Subcutaneous abdominal adipose tissue (tissue), 5 donors: Measurements from ENCODE around the gene POP7.
"Not testable (repeated sequence)": the region's sequence is repeated elsewhere in the genome, so short reads cannot be mapped to it uniquely, and the experiment has no call there.

Experiments
- H3K27ac ChIP-seq: one replicate; pipeline ENCODE4 v1.7.0; 2013; ENCODE audit warnings: low read depth, mild to moderate bottlenecking, inconsistent platforms, low read length, moderate library complexity
- H3K27me3 ChIP-seq, 5 donors: one replicate each; pipeline ENCODE4 v1.7.0; 2013; ENCODE audit warnings: low read length in 5 of 5, inconsistent platforms in 1 of 5; ENCODE audit not compliant: control insufficient read depth in 5 of 5, insufficient read depth in 4 of 5
- H3K36me3 ChIP-seq, 5 donors: one replicate each; pipeline ENCODE4 v1.7.0; 2013; ENCODE audit warnings: low read length in 5 of 5; ENCODE audit not compliant: control insufficient read depth in 5 of 5, insufficient read depth in 5 of 5
- H3K4me1 ChIP-seq, 5 donors: one replicate each; pipeline ENCODE4 v1.7.0; 2013; ENCODE audit warnings: low read length in 5 of 5, mild to moderate bottlenecking in 3 of 5, moderate library complexity in 1 of 5; ENCODE audit not compliant: control insufficient read depth in 5 of 5, insufficient read depth in 5 of 5
- H3K4me3 ChIP-seq, 5 donors: one replicate each; pipeline ENCODE4 v1.7.0; 2013; ENCODE audit warnings: low read length in 5 of 5, low read depth in 1 of 5
- H3K9ac ChIP-seq, 5 donors: one replicate each; pipeline ENCODE4 v1.7.0; 2013; ENCODE audit warnings: low read length in 5 of 5, mild to moderate bottlenecking in 4 of 5, moderate library complexity in 3 of 5
- H3K9me3 ChIP-seq, 5 donors: one replicate each; pipeline ENCODE4 v1.7.0; 2013; ENCODE audit warnings: low read length in 5 of 5; ENCODE audit not compliant: control insufficient read depth in 5 of 5
- donor health status: healthy.
- donor health status: healthy.
- donor health status: healthy.
- donor health status: healthy.
- donor health status: healthy.

The POP7 gene

DNA sequence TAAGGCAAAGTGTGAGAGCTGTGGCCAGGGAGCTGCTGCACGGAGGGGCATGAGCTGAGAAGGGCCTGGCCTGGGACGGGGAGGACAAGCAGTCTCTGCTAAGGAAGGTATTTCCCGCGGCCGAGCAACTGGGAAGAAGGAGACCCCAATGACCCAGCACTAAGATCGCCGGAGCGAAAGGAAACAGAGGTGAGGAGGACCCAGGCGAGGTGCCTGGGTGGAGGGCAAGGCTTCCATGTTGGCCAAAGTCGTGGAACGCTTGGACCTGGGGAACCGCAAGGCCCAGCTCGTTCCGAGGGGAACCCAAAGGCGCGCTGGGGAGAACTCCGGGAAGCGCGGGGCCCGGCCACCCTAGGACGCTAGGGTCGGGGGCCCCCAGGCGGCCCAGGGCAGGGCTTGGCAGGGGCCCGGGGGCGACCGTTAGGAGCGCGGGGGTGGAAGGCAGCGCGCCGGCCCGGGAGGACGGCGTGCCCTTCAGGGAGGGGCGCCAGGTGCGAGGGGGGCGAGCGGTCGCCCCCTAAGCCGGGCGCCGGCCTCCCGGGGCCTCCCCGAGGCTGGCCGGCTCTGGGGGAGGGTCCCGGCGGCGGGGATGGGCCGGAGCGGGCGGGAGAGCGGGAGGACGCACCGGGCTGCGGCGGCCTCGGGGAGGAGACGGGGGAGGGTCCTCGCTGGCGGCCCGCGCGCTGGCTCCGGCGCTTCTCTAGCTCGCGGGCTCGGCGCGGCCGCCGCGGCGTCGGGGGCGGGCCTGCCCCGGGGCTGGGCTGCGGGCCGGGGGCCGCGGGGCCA is 12.4 kb upstream of the POP7 start:
- Histone ChIP-seq H3K27me3 (no peaks in the 10 kb centered on the region), H3K4me1 (peaks cover 12 to 51% (median 40%) of the 10 kb centered on the region in 5 donors), H3K4me3 (peak overlapping the region; percentile 74 to 92 (median 78)), H3K27ac (peak overlapping the region; percentile 60), H3K9me3 (no peaks in the 10 kb centered on the region), H3K9ac (peak overlapping the region; percentile 85 to 92 (median 88)), H3K36me3 (peaks cover 0 to 15% (median 9%) of the 10 kb centered on the region in 5 donors)

DNA sequence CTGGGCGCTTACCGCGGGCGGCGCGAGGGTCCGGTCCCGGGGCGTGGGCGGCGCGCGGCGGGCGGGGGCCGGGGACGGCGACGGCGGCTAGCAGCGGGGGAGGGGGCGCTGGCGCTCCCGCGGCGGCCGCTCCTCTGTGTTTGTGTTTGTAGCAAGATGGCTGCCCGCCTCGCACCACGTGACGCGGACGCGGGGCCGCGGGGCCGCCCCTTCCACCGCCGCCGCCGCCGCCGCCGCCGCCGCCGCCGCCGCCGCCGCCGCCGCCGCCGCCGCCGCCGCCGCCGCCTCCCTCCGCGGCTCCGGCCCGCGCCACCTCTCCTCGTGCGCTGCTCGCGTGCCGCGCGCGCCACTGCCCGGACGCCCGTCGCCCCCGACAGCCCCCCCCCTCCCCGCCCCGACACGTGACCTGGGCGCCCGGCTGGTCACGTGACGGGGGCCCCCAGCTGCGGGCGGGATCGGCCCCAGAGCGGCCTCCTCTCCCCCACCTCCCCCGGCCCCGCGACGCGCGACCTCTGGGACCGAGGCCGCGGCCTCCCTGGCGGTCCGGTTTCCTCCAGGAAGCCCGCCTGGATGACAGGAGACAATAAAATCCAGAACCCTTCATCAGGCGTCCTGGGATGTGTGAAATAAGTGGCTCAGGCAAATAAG is 11.7 kb upstream of the POP7 start, which contains the start of gene GIGYF1:
GIGYF1 (minus strand) TSS at position 153 of the 648 bp plus-strand sequence. CDS start 6,012 bp downstream, outside the sequence.
- Histone ChIP-seq H3K9me3 (no peaks in the 10 kb centered on the region), H3K9ac (peak within 1 kb of the TSS; percentile 85 to 92 (median 88)), H3K36me3 (peaks cover 0 to 8% (median 4%) of the 10 kb centered on the region in 5 donors), H3K27me3 (no peaks in the 10 kb centered on the region), H3K4me1 (peaks cover 12 to 44% (median 36%) of the 10 kb centered on the region in 5 donors), H3K4me3 (peak within 1 kb of the TSS; percentile 74 to 92 (median 78)), H3K27ac (peak within 1 kb of the TSS; percentile 60)

DNA sequence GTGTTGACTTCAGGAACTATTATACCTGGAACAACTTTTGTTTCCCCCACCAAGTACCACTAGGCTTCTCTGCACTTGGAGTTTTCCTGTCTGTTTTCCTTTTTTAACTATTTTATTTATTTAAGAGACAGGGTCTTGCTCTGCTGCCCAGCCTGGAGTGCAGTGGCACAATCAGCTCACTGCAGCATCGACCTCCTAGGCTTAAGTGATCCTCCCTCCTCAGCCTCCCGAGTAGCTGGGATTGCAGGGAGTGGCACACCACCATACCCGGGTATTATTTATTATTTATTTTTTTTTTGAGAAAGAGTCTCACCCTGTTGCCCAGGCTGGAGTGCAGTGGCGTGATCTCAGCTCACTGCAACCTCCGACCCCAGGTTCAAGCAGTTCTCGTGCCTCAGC is 9.8 kb upstream of the POP7 start:
- H3K36me3 ChIP-seq: peaks cover 0 to 1% (median 0%) of the 10 kb centered on the region in 5 donors
- H3K9ac ChIP-seq: no peak overlapping the region
- H3K4me1 ChIP-seq: peaks cover 10 to 29% (median 27%) of the 10 kb centered on the region in 5 donors
- H3K27ac ChIP-seq: no peak overlapping the region
- no peak overlapping the region for H3K4me3 ChIP-seq
- peaks cover 0 to 7% (median 0%) of the 10 kb centered on the region in 5 donors for H3K27me3 ChIP-seq
- H3K9me3 ChIP-seq: no peaks in the 10 kb centered on the region

DNA sequence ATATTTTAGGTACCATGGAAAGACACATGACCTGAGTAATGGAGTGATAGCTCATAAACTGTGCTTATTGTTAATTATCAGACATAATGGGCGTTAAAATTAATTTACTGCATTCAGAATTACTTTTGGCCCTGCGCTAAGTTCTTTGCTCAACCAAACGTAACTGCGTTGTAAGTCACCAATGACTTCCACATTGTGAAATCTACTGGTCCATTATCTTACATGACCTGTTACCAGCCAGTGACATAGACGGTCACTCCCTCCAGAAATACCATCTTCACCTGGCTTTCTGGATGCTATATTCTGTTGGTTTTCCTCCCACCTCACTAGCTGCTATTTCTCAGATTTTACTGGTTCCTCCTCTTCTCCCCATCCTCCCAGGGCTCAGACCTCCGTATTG is 6.9 kb upstream of the POP7 start:
- H3K9me3 ChIP-seq: no peaks in the 10 kb centered on the region
- H3K27me3 ChIP-seq: peaks cover 0 to 7% (median 0%) of the 10 kb centered on the region in 5 donors
- no peak overlapping the region for H3K9ac ChIP-seq
- H3K36me3 ChIP-seq: no peaks in the 10 kb centered on the region
- H3K4me3 ChIP-seq: no peak overlapping the region
- H3K27ac ChIP-seq: no peak overlapping the region
- peaks cover 0 to 5% (median 4%) of the 10 kb centered on the region in 5 donors for H3K4me1 ChIP-seq

DNA sequence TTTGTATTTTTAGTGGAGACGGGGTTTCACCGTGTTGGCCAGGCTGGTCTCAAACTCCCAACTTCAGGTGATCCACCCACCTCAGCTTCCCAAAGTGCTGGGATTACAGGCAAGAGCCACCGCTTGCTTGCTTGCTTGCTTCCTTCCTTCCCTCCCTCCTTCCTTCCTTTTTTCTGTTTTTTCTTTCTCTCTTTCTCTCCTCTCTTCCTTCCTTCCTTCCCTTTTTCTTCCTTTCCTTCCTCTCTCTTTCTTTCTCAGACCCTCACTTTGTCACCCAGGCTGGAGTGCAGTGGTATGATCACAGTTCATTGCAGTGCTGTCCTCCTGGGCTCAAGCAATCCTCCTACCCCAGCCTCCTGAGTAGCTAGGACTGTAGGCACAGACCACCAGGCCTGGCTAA is 4.8 kb upstream of the POP7 start:
- not testable (repeated sequence) for H3K36me3 ChIP-seq, H3K27me3 ChIP-seq

DNA sequence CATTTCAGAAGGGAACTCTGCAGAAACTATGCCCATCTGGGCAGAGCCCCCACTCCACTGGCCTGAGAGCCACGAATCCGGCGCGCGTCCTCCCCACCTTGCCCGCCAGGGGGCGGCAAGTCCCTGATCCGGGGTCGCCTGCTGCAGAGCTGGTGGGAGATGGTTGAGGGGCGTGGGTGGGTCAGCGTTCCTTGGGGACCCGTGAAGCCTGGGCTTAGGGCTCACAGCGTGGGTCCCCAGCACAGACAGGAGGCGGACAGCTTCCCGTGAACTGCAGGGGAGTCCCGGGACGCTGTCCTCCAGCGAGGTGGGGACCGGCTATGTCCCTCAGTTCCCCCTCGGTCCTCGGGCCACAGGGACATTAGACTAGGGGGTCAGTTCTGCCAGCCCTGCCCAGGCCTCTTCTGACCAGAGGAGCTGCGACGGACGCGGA is 585 bp upstream of the POP7 start:
- peak overlapping the region; percentile 68 to 97 (median 94) for H3K9ac ChIP-seq
- H3K36me3 ChIP-seq: peaks cover 0 to 3% (median 1%) of the 10 kb centered on the region in 5 donors
- H3K4me3 ChIP-seq: peak overlapping the region; percentile 40 to 95 (median 86)
- peak overlapping the region; percentile 84 for H3K27ac ChIP-seq
- no peaks in the 10 kb centered on the region for H3K27me3 ChIP-seq
- H3K4me1 ChIP-seq: peaks cover 4 to 26% (median 22%) of the 10 kb centered on the region in 5 donors
- no peaks in the 10 kb centered on the region for H3K9me3 ChIP-seq

More for the DNA sequence above, 4.8 kb upstream of the POP7 start:
- H3K4me1 ChIP-seq: peaks cover 1 to 11% (median 9%) of the 10 kb centered on the region in 5 donors
- not testable (repeated sequence) for H3K27ac ChIP-seq, H3K9me3 ChIP-seq, H3K9ac ChIP-seq, H3K4me3 ChIP-seq

DNA sequence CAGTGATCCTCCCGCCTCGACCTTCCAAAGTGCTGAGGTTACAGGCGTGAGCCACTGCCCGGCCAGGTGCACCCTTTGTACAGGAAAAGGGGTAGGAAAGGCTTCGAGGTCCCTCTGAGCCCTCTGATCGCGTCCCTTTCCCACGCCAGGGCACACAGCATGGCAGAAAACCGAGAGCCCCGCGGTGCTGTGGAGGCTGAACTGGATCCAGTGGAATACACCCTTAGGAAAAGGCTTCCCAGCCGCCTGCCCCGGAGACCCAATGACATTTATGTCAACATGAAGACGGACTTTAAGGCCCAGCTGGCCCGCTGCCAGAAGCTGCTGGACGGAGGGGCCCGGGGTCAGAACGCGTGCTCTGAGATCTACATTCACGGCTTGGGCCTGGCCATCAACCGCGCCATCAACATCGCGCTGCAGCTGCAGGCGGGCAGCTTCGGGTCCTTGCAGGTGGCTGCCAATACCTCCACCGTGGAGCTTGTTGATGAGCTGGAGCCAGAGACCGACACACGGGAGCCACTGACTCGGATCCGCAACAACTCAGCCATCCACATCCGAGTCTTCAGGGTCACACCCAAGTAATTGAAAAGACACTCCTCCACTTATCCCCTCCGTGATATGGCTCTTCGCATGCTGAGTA is 871 bp downstream of the POP7 start:
- Histone ChIP-seq H3K36me3 (peaks cover 0 to 3% (median 2%) of the 10 kb centered on the region in 5 donors), H3K9me3 (no peaks in the 10 kb centered on the region), H3K27ac (peak overlapping the region; percentile 84), H3K27me3 (no peaks in the 10 kb centered on the region), H3K9ac (peak overlapping the region; percentile 16 to 97 (median 94)), H3K4me1 (peaks cover 4 to 26% (median 22%) of the 10 kb centered on the region in 5 donors), H3K4me3 (peak overlapping the region; percentile 83 to 95 (median 86))

DNA sequence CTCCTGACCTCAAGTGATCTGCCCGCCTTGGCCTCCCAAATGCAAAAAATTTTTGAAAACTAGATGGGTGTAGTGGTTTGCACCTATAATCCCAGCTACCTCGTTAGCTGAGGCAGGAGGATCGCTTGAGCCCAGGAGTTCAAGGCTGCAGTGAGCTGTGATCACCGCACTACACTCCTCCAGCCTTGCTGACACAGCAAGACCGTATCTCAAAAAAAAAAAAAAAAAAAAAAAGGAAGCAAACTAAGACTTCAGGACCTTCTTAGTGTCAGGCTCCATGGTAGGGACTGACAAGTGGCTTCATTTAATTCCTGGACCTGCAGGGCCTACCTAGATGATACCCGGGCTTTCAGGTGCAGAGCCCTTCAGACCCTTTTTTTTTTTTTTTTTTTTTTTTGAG is 2.5 kb downstream of the POP7 start:
- Histone ChIP-seq H3K4me1 (peaks cover 4 to 26% (median 22%) of the 10 kb centered on the region in 5 donors), H3K9me3 (no peaks in the 10 kb centered on the region), H3K27me3 (no peaks in the 10 kb centered on the region), H3K4me3 (no peak overlapping the region), H3K27ac (no peak overlapping the region), H3K9ac (no peak overlapping the region), H3K36me3 (peaks cover 0 to 3% (median 2%) of the 10 kb centered on the region in 5 donors)

DNA sequence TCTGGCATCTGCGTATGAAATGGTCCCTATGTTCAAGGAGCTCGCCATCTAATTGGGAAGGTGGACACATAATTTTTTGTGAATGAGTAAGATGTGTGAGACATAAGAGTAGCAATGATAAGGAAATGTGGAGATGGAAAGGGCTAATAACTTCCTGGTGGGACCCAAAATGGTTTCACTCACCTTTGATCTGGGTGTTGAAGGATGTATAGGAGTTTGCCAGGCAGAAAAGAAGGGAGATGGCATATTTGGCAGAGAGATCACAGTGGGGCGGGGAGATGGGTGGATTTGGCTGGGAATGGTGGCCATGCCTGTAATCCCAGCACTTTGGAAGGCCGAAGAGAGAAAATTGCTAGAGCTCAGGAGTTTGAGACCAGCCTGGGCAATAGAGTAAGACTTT is 4.5 kb downstream of the POP7 start:
- Histone ChIP-seq H3K27ac (no peak overlapping the region), H3K9me3 (no peaks in the 10 kb centered on the region), H3K27me3 (peaks cover 0 to 3% (median 0%) of the 10 kb centered on the region in 5 donors), H3K4me1 (peaks cover 2 to 18% (median 15%) of the 10 kb centered on the region in 5 donors), H3K36me3 (peaks cover 0 to 3% (median 2%) of the 10 kb centered on the region in 5 donors), H3K9ac (no peak overlapping the region), H3K4me3 (no peak overlapping the region)
